ENCODE results near the gene SRGAP1.

The SRGAP1 gene

DNA sequence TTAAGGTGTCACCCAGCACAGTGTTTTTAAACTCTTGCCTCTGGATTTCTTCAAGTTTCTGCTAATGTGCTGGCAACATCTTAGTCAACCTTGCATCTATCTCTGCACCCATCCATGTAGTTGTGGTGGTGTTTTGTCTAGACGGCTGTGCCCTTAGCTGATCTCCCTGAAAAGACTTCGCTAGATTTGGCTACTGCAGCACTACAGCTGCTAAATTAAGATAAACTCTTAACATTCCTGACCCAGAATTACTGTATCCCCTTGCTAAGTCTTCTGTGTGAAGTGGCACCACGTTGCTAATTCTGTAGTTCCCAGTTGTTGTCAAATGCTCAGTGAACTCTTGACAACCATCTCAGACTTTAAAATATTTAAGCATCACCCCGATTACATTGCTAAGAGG is 66.8 kb downstream of the SRGAP1 start:
- no peak for DNase-seq

DNA sequence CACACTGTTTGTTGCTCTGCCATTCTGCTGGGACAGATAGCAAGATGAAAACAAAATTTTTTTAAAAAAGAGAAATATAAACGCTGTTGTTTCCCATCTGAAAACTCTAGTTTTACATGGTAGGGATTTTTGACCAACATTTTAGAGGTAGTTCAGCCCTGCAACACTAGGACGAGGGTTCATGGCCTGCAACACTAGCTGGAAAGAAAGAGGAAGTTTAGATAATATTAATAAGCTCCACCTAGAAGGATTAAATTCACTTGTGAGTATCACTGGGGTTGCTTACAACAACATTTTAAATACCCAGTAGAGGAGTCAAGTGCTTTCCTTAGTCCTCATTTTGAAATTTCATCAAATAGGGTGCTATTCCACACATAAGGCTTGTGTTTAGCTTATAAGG is 68.2 kb downstream of the SRGAP1 start:
- no peak for DNase-seq

DNA sequence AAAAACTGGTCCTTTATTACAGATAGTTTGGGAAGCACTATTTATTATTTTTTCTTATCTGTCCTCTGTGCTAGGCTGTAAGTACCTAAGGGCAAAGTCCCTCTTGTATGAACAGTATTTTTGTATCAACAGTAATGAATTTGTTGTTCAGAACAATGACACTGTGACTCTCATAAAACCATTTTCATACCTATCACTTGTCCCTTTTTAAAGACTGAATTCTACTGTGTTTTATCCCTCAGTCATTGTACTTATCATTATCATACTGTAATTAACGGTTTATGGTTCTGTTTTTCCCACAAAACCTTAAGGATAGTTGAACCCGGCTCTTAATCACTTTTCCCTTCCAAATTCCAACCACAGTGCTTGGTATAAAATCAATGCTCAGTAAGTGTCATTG is 69.4 kb downstream of the SRGAP1 start:
- no peak for DNase-seq

DNA sequence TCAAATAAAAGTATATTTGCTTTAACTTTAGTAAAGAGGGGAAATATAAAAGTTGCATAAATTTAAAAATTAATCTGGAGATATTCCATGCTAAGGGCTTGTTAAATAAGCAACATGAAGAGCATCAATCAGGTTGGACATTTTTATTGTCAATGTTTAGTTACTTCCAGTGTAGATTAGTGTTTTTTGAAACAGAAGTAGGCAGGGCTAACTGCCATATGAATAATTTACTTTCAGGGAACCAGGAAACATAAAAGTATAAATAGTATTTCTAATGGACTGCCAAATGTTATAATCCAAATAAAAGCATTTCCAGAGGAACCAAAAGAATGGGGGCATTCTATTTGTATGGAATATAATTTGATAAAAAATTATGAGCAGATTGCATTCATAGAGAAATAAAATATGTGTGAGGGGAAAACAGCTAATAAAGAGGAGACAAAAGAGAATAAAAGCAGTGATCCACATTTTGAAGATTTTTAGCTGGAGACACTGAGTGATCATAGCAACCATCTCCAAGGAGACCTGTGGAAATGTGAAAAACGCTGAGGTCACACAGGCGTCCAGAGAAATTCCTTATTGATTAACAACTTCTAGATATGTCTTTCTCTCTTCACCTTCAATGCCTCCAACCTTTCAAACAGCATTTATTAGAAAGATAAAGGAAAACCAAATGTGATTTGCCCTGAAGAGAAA is 70.8 kb downstream of the SRGAP1 start:
- DNase-seq = no peak

GRCh38 chr12:63916561-63917476 is 72.3 kb downstream of the SRGAP1 start:
- DNase-seq = no peak

- no peak for DNase-seq
Observed at GRCh38 chr12:63917477-63917862, 73.0 kb downstream of the SRGAP1 start.

DNA sequence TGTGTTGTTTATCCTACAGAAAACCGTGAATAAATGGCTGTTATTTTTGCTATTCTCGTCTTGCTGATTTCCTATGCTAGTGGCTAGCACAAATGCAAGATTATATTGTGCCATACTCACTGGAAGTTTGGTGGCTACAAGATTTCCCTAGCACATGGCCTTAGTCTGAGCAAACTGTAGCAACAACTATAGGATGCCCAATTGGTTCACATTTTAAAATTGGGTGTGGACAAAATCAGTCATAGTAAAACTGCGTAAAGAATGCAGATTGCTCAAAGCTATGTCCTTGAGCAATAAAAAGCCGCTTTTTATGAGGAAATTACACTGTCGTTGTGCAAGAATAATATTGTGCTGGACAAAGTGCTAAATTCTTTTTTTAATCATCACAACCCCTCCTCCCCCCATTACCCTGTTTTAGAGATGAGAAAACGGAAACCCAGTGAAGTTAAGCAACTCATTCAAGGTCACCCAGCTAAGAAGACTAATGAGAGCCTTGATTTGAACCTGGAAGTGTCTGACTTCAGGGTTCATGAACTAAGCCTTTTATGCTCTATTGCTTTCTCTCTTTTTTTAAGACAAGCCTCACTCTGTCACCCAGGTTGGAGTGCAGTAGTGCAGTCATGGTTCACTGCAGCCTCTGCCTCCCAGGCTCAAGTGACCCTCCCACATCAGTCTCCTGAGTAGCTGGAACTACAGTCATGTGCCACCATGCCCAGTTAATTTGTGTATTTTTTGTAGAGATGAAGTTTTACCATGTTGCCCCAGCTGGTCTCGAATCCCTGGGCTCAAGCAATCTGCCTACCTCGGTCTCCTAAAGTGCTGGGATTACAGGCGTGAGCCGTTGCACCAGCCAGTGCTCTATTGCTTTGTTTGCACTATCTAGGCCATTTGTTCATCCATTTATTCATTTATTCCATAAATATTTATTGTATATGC is 73.6 kb downstream of the SRGAP1 start:
- DNase-seq = no peak

DNA sequence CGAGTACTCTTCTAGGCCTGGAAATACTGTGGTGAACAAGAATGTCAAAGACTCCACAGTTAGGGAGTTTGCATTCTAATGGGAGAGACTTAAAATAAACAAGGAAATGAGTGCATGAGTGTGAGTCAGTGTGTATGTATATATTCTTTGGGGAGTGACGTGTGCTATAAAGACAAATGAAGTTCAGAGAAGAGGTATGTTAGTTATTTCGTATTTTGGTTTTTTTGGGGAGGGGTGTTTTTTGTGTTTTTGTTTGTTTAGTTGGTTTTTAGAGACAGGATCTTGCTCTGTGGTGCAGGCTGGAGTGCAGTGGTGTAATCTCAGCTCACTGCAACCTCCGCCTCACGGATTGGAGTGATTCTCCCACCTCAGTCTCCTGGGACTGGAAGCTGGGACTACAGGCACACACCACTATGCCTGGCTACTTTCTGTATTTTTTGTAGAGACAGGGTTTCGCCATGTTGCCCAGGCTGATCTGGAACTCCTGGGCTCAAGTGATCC is 74.3 kb downstream of the SRGAP1 start:
- DNase-seq = no peak

DNA sequence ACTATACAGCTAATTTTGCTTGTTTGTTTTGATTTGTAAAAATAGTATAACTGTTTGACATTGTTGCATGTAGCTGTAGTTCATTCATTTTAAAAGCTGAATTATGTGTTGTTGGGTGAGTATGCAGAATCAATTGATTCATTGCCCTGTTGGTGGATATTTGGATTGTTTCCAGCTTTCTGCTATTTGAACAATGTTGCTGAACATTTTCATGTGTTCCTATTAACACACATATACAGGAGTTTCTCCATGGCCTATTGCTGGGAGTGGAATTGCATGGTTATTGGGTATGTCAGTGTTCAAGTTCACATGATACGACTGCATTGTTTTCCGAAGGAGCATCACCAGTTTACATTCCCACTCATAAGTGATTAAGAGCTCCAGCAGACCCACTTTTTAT is 75.3 kb downstream of the SRGAP1 start:
- no peak for DNase-seq

DNA sequence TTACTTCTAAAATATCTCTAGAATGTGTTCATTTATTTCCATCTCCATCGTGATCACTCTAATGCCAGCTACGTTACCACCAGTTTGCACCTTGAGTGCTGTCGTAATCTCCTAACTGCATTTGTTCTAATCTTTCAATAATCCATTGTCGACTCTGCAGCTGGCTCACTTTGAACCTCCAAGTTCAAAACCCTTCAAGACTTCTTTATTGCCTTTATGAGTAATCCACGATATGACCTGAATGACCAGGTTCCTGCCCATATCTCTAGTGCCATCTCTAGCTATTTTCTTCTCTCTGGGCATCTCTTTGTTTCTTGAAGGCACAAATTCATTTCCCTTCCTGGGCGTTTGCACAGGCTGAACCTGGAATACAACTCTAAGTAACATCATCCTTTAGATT is 76.7 kb downstream of the SRGAP1 start:
- peak; percentile 53 for DNase-seq

DNA sequence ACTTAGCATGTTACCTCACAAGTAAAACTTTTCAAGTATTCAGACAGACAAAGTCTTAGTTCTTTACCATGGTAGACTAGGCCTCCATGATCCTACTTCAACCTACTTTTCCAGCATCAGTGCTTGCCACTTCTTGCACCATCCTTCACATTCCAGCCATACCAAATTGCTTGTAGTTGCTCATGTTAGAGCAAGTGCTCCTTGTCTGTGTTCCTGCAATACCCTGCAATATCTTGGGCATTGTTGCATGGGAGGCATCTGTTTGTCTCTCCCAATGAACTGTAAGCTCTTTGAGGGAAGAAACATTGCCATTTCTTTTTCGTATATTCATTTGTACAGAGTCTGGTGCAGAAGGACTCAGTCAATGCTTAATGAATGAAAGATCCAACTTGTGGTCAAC is 78.0 kb downstream of the SRGAP1 start:
- DNase-seq = no peak

DNA sequence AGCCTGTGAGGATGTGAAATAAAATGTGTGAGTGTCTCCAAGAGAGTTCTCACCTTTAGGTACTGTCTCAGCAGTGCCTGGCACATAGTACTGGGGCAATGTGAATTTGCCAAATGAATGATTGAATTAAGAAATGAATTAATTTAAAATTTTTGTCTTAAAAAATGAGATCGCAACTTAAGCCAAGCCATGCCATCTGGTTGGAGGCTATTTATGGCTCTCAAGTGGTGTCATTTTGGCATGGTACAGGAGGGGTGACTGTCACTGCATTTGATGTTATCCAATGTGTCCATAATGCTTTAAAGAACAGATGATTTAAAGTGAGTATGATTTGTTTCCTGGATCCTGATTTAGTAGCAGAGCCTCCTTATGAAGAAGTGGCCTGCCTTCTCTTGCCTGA is 80.3 kb downstream of the SRGAP1 start:
- no peak for DNase-seq

- no peak for DNase-seq
Observed at GRCh38 chr12:63927511-63927910, 83.0 kb downstream of the SRGAP1 start.

- DNase-seq = no peak
Observed at GRCh38 chr12:63928305-63928704, 83.8 kb downstream of the SRGAP1 start.

- DNase-seq = no peak
Observed at GRCh38 chr12:63929426-63929825, 84.9 kb downstream of the SRGAP1 start.

GRCh38 chr12:63930971-63931370 is 86.5 kb downstream of the SRGAP1 start:
- DNase-seq = no peak

GRCh38 chr12:63931703-63932102 is 87.2 kb downstream of the SRGAP1 start:
- DNase-seq = no peak

DNA sequence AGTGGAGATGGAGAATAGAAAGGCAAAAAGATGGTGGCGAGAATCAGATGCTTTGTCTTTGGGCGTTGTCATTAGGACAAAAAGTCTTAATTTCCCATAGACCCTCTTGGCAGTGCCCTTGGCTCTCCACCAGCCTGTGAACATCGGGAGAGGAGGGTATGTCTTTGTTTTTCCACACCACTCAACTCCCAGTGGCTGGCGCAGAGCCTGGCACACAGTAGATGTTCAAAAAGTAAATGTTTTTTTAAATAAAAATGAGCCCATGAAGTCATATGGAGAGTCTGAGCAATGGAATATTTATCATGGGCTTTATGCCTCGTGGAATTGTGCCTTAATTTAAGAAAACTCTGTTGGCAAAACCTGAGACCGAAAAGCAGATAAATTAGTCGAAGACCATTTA is 90.4 kb downstream of the SRGAP1 start:
- no peak for DNase-seq

DNA sequence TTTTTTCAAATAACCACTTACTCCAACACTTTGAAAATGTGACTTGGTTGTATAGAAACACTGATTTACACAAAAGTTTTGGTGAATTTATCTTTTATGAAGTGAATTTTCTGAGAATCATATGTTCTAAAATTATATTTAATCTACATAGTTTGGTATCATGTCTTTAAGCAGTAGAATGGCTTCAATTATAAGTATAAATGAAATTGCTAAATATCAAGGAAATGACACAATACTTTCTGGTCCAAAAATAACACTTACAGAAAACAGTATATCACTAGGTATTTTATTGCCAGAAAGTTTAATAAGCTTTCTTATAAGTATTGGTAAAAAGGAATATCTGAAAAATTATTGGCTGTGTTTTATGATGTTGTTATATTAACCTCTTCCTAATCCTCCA is 90.9 kb downstream of the SRGAP1 start:
- no peak for DNase-seq

DNA sequence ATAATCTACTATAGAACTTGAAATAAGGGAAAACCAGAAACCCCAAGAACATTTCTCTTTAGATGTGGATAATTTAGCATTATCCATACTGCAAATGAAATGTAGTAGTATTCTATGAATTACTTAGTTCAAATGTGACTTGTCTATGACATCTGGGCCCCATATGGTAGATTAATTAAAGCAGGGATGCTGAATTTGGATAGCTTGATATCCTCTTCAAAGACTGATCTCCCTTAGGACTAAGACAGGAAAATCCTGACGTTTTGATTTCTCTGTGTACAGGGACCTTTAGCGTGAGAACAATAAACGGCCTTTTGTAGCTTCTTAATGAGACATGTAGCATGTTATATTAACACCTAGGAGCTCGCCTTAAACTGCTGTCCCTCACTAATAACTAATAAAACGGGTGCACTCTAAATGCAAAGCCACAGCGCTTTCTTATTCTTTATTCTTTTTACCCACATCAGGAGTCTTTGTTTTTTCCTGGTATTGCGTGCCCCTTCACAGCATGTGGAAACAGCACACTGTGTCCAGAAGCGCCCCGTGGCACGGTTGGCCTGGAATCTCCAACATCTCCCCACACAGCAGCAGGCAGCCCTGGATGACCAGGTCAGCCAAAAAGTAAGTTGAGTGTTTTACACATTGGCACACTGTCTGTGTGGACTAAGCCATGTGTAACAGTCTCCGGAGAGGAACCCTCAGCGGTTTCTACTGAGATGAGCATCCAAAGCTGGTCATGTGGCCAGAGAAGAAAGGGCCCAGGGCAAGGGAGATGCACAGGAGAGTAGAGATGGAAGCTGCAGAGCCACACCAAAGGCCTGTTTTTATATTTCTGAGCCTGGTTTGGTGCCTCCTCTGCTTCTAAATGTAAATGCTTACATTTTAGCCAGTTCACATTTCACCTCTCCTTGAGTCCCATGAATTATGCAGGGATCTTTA is 93.1 kb downstream of the SRGAP1 start:
- peak; percentile 17 for DNase-seq

- DNase-seq = peak; percentile 62
Observed at GRCh38 chr12:63940310-63941005, 96.0 kb downstream of the SRGAP1 start.

All from NCI-H82 (cell line).